Middle frontal gyrus (tissue), 1 donor: Measurements from ENCODE around the gene ENPP7.

Experiments
- DNase-seq: peaks from one replicate; pipeline ENCODE4 v3.0.0-alpha.2; 2015; ENCODE audit warnings: low spot score; ENCODE audit errors: extremely low spot score

ENPP7 gene

GRCh38 chr17:79702550-79703236 is 28.1 kb upstream of the ENPP7 start:
- DNase-seq: no peak

GRCh38 chr17:79704691-79705090 is 26.1 kb upstream of the ENPP7 start:
- DNase-seq: no peak

GRCh38 chr17:79705674-79706073 is 25.1 kb upstream of the ENPP7 start:
- DNase-seq: no peak

- no peak for DNase-seq
Observed at GRCh38 chr17:79706931-79707850, 23.6 kb upstream of the ENPP7 start.

- no peak for DNase-seq
Observed at GRCh38 chr17:79707931-79708891, 22.5 kb upstream of the ENPP7 start.

- no peak for DNase-seq
Observed at GRCh38 chr17:79711715-79712305, 18.9 kb upstream of the ENPP7 start.

GRCh38 chr17:79713391-79713790 is 17.4 kb upstream of the ENPP7 start:
- DNase-seq: no peak

GRCh38 chr17:79714176-79715097 is 16.3 kb upstream of the ENPP7 start:
- DNase-seq: no peak

- no peak for DNase-seq
Observed at GRCh38 chr17:79715098-79715942, 15.4 kb upstream of the ENPP7 start.

- no peak for DNase-seq
Observed at GRCh38 chr17:79715943-79716797, 14.6 kb upstream of the ENPP7 start.

- DNase-seq: no peak
Observed at GRCh38 chr17:79720705-79721292, 9.9 kb upstream of the ENPP7 start.

- no peak for DNase-seq
Observed at GRCh38 chr17:79721993-79722671, 8.6 kb upstream of the ENPP7 start.

GRCh38 chr17:79722787-79723186 is 8.0 kb upstream of the ENPP7 start:
- DNase-seq: no peak

GRCh38 chr17:79728169-79728907 is 2.4 kb upstream of the ENPP7 start:
- DNase-seq: peak; percentile 88

- no peak for DNase-seq
Observed at GRCh38 chr17:79728908-79729471, 1.8 kb upstream of the ENPP7 start.

- no peak for DNase-seq
Observed at GRCh38 chr17:79729761-79730160, 982 bp upstream of the ENPP7 start.
